Progenitor cell of endocrine pancreas (in vitro differentiated cells): Measurements from ENCODE around the gene HSD17B8. TPM values are rescaled to one million over a fixed set of nuclear protein-coding genes. Genes with fewer than 3 reads are reported as not detected.

Experiments
- DNase-seq: peaks from one replicate; pipeline ENCODE4 v3.0.0; 2021; ENCODE audit warnings: low spot score; ENCODE audit not compliant: unreplicated experiment
- H3K27ac Mint-ChIP-seq: 2 replicates; pipeline ENCODE4 v1.8.0; 2021; ENCODE audit warnings: mild to moderate bottlenecking, moderate library complexity, mixed read lengths
- H3K27me3 Mint-ChIP-seq: 2 replicates; pipeline ENCODE4 v1.8.0; 2021; ENCODE audit warnings: mixed read lengths
- H3K36me3 Mint-ChIP-seq: 2 replicates; pipeline ENCODE4 v1.8.0; 2022; ENCODE audit warnings: mixed read lengths; ENCODE audit not compliant: insufficient read depth
- H3K4me1 Mint-ChIP-seq: 2 replicates; pipeline ENCODE4 v1.8.0; 2021; ENCODE audit warnings: low read depth, mixed read lengths
- H3K4me3 Mint-ChIP-seq: 2 replicates; pipeline ENCODE4 v1.8.0; 2021; ENCODE audit warnings: low read depth, mild to moderate bottlenecking, moderate library complexity, mixed read lengths
- H3K9me3 Mint-ChIP-seq: 2 replicates; pipeline ENCODE4 v1.8.0; 2021; ENCODE audit warnings: low read depth, mixed read lengths
- total RNA-seq: library from RNA; stranded (reverse); gene quantifications from 2 replicates; pipeline ENCODE4 v1.2.1, GENCODE V29; 2021
- TF ChIP-seq, protein P1 (sequence below): fragments of 200-600 bp; sonication (generic); IDR thresholded peaks from one replicate; pipeline ENCODE4 v1.5.0; 2021; ENCODE audit warnings: antibody characterized with exemption, mild to moderate bottlenecking; ENCODE audit not compliant: unreplicated experiment

Gene HSD17B8
- total RNA-seq, 1 donor from 2014 or later, result 9.2 TPM

DNA sequence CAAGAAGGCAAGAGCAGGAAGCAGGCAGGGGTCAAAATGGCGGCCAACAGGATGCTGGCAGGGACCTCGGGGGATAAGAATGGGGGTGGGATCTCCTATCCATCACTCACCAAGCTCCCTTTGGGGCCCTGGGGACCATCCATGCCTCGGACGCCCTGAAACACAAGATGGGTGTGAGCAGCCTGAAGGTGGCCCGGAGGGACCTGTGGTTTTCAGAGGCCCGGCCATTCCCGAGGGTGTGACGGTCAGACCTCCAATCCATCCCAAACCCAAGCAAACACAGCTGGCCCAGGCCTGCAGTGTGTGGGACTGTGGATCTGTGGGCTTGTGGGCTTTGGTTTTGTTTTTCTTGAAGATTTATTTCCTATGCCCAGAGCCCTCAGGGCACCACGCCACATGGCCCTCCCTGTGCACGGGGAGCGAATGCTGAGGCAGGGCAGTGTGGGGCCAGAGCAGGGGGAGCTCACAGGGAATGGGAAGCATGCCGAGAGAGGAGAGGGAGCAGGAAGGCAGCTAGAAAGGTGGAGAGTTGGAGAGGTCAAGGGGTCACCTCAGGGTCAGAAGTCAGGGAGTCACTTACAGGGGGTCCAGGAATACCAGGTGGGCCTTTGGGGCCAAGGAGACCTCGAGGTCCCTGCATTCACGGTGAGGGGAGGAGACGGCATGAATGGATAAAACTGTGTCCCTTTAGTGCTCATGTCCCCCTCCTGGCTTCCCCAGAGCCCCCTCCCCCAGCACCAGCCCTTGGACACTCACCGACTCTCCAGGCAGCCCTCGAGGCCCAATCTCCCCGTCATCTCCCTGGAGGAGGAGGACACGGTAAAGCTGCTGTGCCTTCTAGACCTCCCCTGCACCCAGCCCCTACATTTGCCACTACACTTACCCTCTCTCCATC is 26.7 kb upstream of the HSD17B8 start:
- TF ChIP-seq, protein P1, sequence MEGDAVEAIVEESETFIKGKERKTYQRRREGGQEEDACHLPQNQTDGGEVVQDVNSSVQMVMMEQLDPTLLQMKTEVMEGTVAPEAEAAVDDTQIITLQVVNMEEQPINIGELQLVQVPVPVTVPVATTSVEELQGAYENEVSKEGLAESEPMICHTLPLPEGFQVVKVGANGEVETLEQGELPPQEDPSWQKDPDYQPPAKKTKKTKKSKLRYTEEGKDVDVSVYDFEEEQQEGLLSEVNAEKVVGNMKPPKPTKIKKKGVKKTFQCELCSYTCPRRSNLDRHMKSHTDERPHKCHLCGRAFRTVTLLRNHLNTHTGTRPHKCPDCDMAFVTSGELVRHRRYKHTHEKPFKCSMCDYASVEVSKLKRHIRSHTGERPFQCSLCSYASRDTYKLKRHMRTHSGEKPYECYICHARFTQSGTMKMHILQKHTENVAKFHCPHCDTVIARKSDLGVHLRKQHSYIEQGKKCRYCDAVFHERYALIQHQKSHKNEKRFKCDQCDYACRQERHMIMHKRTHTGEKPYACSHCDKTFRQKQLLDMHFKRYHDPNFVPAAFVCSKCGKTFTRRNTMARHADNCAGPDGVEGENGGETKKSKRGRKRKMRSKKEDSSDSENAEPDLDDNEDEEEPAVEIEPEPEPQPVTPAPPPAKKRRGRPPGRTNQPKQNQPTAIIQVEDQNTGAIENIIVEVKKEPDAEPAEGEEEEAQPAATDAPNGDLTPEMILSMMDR, result no peak
- no peak overlapping the region for H3K27ac Mint-ChIP-seq
- no peaks in the 10 kb centered on the region for H3K4me1 Mint-ChIP-seq
- H3K9me3 Mint-ChIP-seq, result no peaks in the 10 kb centered on the region
- no peak for DNase-seq
- H3K4me3 Mint-ChIP-seq, result no peak overlapping the region
- H3K27me3 Mint-ChIP-seq, result peaks cover 22% of the 10 kb centered on the region
- H3K36me3 Mint-ChIP-seq, result no peaks in the 10 kb centered on the region

DNA sequence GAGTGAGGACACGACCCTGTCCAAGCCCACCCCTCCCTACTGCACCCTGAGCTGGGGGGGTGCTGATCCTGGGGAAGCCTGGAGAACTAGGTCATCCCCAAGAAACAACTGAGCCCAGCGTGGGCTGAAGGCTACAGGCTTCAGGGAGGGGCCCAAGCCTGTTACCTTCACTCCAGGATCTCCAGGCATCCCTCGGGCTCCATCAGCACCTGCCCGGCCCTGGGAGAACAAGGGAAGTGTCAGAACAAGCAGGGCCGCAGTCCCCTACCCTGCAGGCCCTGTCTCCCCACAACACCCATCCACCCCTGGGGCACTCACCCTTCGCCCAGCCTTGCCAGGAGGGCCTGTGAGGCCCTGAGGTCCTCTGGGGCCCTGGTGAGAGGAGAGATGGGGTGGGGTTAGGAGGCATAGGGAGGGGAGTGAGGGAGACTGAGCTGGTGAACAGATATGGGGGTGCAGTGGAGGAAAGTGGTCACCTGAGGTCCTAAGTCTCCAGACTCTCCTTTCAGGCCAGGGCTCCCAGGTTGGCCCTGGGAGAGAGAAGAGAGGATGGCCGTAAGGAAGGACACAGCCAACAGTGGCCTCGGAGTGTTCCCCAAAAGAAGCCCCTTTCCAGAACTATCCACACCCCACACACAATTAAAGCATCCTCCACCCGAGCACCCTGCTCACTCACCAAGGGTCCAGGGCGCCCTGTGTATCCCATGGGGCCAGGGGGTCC is 25.5 kb upstream of the HSD17B8 start:
- Mint-ChIP-seq H3K36me3 (no peaks in the 10 kb centered on the region), H3K4me1 (no peaks in the 10 kb centered on the region), H3K4me3 (no peak overlapping the region), H3K27ac (no peak overlapping the region), H3K9me3 (peaks cover 3% of the 10 kb centered on the region), H3K27me3 (peaks cover 22% of the 10 kb centered on the region)
- TF ChIP-seq, protein P1, result no peak
- no peak for DNase-seq

DNA sequence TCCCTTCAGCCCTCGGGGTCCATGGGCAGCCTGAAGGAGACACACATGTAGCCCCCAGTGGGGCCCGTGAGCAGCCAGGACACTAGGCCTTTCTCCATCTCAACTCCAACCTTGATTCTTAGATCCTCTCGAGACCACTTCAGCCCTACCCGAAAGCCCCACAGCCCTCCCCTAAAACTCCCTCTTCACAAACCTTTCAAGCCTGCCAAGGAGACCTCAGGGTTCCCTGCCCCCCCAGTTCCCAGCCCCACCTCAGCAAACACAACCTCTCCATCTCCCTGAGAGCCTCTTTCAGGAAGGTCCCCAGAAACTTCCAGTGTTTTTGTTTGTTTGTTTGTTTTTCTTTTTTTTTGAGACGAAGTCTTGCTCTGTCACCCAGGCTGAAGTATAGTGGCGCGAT is 23.3 kb upstream of the HSD17B8 start:
- Mint-ChIP-seq H3K4me1 (no peaks in the 10 kb centered on the region), H3K27me3 (peaks cover 12% of the 10 kb centered on the region), H3K9me3 (peaks cover 3% of the 10 kb centered on the region), H3K27ac (no peak overlapping the region), H3K36me3 (no peaks in the 10 kb centered on the region), H3K4me3 (no peak overlapping the region)
- no peak for DNase-seq
- TF ChIP-seq, protein P1, result no peak

DNA sequence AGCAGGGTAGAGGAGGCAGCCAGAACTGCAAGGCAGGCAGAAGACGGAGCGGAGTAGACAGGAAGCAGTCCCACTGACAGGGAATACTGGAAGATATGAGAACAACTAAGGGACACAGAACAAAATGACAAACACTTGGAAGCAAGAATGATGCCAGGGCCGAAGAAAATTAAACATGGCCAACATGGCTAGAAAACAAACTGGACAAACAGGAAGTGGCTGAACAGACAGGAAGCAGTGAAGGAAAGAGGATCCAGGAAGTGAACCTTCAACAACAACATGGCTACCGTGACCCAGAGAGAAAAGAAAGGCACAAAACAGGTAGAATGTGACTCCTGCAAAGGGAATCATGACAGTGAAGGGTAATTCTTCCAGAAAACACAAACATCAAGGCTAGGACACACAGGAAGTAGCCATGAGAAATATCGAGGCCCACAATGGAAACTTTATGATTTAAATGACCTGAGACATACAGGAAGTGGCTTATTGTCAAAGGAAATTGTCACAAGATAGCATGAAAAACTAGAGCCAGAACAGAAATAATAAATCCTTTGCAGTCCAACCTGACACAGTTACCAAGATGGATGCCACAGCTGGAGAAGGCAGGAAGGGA is 21.3 kb upstream of the HSD17B8 start:
- Mint-ChIP-seq H3K9me3 (peaks cover 3% of the 10 kb centered on the region), H3K36me3 (no peaks in the 10 kb centered on the region), H3K4me3 (no peak overlapping the region), H3K27me3 (peaks cover 20% of the 10 kb centered on the region), H3K4me1 (no peaks in the 10 kb centered on the region), H3K27ac (no peak overlapping the region)
- TF ChIP-seq, protein P1, result no peak
- no peak for DNase-seq

DNA sequence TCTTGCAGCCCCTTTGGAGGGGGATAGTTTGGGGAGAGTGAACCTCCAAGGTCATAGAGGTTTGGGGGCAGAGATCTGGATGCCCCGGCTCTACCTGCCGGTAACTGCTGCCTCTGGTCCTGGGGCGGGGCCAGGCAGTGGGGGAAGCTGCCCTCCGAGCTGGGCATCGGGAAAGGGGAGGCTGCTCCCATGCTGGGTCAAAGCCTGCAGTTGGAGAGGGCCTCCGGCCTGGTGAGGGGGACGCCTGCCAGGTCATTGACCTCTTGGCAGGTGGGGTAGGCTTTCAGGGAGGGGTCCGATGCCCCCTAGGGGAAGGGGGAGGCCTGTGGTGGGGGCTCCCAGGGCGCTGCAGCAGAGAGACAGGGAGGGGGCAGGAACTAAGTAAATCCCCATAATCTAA is 19.3 kb upstream of the HSD17B8 start:
- DNase-seq, result no peak
- TF ChIP-seq, protein P1, result no peak
- Mint-ChIP-seq H3K27ac (no peak overlapping the region), H3K4me1 (peaks cover under 1% of the 10 kb centered on the region), H3K4me3 (no peak overlapping the region), H3K9me3 (peaks cover 3% of the 10 kb centered on the region), H3K27me3 (peaks cover 22% of the 10 kb centered on the region), H3K36me3 (no peaks in the 10 kb centered on the region)
